IPS DF 4.7 (cell line): ENCODE measurements around the gene PADI3.
"Not testable (repeated sequence)": the region's sequence is repeated elsewhere in the genome, so short reads cannot be mapped to it uniquely, and the experiment has no call there.

Experiments used
- DNase-seq: peaks from one replicate; pipeline ENCODE4 v3.0.0-alpha.2; 2013; ENCODE audit warnings: low spot score; ENCODE audit errors: extremely low read depth

The PADI3 gene

GRCh38 chr1:17301767-17302166, 52.9 kb downstream of the PADI3 start:
- no peak for DNase-seq

GRCh38 chr1:17304151-17304825, 55.4 kb downstream of the PADI3 start:
- DNase-seq: no peak

- no peak for DNase-seq
These were observed 55.9 kb downstream of the PADI3 start for GRCh38 chr1:17304826-17305175.

- DNase-seq: no peak
These were observed 56.7 kb downstream of the PADI3 start for GRCh38 chr1:17305576-17306095.

- no peak for DNase-seq
These were observed 57.5 kb downstream of the PADI3 start for GRCh38 chr1:17306407-17306806.

GRCh38 chr1:17306921-17307320, 58.0 kb downstream of the PADI3 start:
- DNase-seq: no peak

- DNase-seq: no peak
These were observed 58.4 kb downstream of the PADI3 start for GRCh38 chr1:17307329-17307728.

- no peak for DNase-seq
These were observed 59.0 kb downstream of the PADI3 start, which contains the start of gene PADI4 for GRCh38 chr1:17307946-17308345. TSS of gene PADI4 (plus strand) at chr1:17308197. CDS start at chr1:17308223, 26 bp downstream.

GRCh38 chr1:17308593-17308992, 59.7 kb downstream of the PADI3 start:
- DNase-seq: no peak

GRCh38 chr1:17309426-17310067, 60.6 kb downstream of the PADI3 start:
- no peak for DNase-seq

GRCh38 chr1:17310068-17310640, 61.3 kb downstream of the PADI3 start:
- DNase-seq: no peak

- no peak for DNase-seq
These were observed 64.8 kb downstream of the PADI3 start for GRCh38 chr1:17313530-17314309.

GRCh38 chr1:17314491-17314971, 65.6 kb downstream of the PADI3 start:
- no peak for DNase-seq

GRCh38 chr1:17315542-17316130, 66.7 kb downstream of the PADI3 start:
- DNase-seq: no peak

- DNase-seq: no peak
These were observed 67.8 kb downstream of the PADI3 start for GRCh38 chr1:17316704-17317103.

- no peak for DNase-seq
These were observed 69.4 kb downstream of the PADI3 start for GRCh38 chr1:17318262-17318661.

- DNase-seq: no peak
These were observed 70.9 kb downstream of the PADI3 start for GRCh38 chr1:17319561-17320350.

- not testable (repeated sequence) for DNase-seq
These were observed 73.0 kb downstream of the PADI3 start for GRCh38 chr1:17321857-17322390.

GRCh38 chr1:17328855-17329254, 80.0 kb downstream of the PADI3 start:
- no peak for DNase-seq

- DNase-seq: no peak
These were observed 80.7 kb downstream of the PADI3 start for GRCh38 chr1:17329610-17330009.
